Measurements from ENCODE around the gene APOA4. TPM values are rescaled to one million over a fixed set of nuclear protein-coding genes. Genes with fewer than 3 reads are reported as not detected.
A peak's percentile ranks its signal among the peaks of the same experiment; 100 is the strongest.

APOA4 gene
- total and polyA plus RNA-seq, 2 of the 13 experiments (the other 11 are each of a cell fraction or from before 2014, with no cell fraction given): 3.8 to 7.2 TPM

- TF ChIP-seq ZHX1 (CRISPR knock-in tag; IDR thresholded peaks at IDR 0.05; ENCODE audit: low read depth): no peak
- no peak for TF ChIP-seq TAF15 (IDR thresholded peaks at IDR 0.05; ENCODE audit: low read depth, low read length, poor library complexity, severe bottlenecking)
- peak; percentile 80 for TF ChIP-seq ERF (CRISPR knock-in tag; IDR thresholded peaks at IDR 0.05)
- TF ChIP-seq ZNF414 (CRISPR knock-in tag; IDR thresholded peaks at IDR 0.05): peak; percentile 48; the same call in 1 of the 2 replicates
- no peak for TF ChIP-seq RFX1 (IDR thresholded peaks at IDR 0.05)
- TF ChIP-seq FOXA1 (IDR thresholded peaks at IDR 0.05): no peak
- TF ChIP-seq FOXA1 (CRISPR knock-in tag; IDR thresholded peaks at IDR 0.05): no peak
- no peak for TF ChIP-seq ZKSCAN1 (IDR thresholded peaks at IDR 0.05; ENCODE audit: low read length)
- peak; percentile 48; the same call in 1 of the 2 replicates for TF ChIP-seq RAD21 (CRISPR knock-in tag; IDR thresholded peaks at IDR 0.05)
- TF ChIP-seq ZNF451 (CRISPR knock-in tag; IDR thresholded peaks at IDR 0.05): no peak
- no peak for TF ChIP-seq ZNF138 (CRISPR knock-in tag; IDR thresholded peaks at IDR 0.05; ENCODE audit: low read depth)
- no peak; the same call in 1 of the 2 replicates for TF ChIP-seq ZNF225 (CRISPR knock-in tag; IDR thresholded peaks at IDR 0.05)
- no peak for TF ChIP-seq ZNF264 (CRISPR knock-in tag; IDR thresholded peaks at IDR 0.05)
- 0 out of 2 replicates have a peak, but pooled peaks have one; percentile 47 for TF ChIP-seq HMGXB3 (CRISPR knock-in tag; IDR thresholded peaks at IDR 0.05; ENCODE audit: borderline replicate concordance)
- TF ChIP-seq, protein P1, sequence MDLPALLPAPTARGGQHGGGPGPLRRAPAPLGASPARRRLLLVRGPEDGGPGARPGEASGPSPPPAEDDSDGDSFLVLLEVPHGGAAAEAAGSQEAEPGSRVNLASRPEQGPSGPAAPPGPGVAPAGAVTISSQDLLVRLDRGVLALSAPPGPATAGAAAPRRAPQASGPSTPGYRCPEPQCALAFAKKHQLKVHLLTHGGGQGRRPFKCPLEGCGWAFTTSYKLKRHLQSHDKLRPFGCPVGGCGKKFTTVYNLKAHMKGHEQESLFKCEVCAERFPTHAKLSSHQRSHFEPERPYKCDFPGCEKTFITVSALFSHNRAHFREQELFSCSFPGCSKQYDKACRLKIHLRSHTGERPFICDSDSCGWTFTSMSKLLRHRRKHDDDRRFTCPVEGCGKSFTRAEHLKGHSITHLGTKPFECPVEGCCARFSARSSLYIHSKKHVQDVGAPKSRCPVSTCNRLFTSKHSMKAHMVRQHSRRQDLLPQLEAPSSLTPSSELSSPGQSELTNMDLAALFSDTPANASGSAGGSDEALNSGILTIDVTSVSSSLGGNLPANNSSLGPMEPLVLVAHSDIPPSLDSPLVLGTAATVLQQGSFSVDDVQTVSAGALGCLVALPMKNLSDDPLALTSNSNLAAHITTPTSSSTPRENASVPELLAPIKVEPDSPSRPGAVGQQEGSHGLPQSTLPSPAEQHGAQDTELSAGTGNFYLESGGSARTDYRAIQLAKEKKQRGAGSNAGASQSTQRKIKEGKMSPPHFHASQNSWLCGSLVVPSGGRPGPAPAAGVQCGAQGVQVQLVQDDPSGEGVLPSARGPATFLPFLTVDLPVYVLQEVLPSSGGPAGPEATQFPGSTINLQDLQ (CRISPR knock-in tag; IDR thresholded peaks at IDR 0.05): no peak
- peak; percentile 15 for TF ChIP-seq RBM39 (IDR thresholded peaks at IDR 0.05; ENCODE audit: low read depth, low read length, poor library complexity, severe bottlenecking)
- TF ChIP-seq ZNF703 (CRISPR knock-in tag; IDR thresholded peaks at IDR 0.05; ENCODE audit: borderline replicate concordance): 0 out of 2 replicates have a peak, but pooled peaks have one; percentile 63
- no peak for TF ChIP-seq ZNF17 (CRISPR knock-in tag; IDR thresholded peaks at IDR 0.05)
- no peak for TF ChIP-seq ZNF10 (CRISPR knock-in tag; IDR thresholded peaks at IDR 0.05; ENCODE audit: borderline replicate concordance, low read depth)
These were observed 10.9 kb upstream of the APOA4 start (continued) for GRCh38 chr11:116833816-116834534.

Data from HepG2 (cell line).